ENCODE results near the gene DNAJC3.
"Not testable (repeated sequence)": the region's sequence is repeated elsewhere in the genome, so short reads cannot be mapped to it uniquely, and the experiment has no call there.

The DNAJC3 gene

DNA sequence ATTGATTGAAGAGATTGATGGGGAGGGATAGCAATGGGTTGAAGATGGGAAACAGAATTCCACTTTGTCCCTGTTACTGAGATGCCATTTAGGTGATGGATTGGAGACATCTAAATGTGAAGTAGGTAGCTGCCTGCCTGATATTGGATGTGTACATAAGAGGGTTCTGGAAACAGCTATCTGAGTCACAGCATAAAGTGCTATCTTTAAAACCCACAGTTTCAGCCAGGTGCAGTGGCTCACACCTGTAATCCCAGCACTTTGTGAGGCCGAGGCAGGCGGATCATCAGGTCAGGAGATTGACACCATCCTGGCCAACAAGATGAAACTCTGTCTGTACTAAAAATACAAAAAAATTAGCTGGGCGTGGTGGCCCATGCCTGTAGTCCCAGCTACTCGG is 72.6 kb downstream of the DNAJC3 start:
- TF ChIP-seq, protein P1, sequence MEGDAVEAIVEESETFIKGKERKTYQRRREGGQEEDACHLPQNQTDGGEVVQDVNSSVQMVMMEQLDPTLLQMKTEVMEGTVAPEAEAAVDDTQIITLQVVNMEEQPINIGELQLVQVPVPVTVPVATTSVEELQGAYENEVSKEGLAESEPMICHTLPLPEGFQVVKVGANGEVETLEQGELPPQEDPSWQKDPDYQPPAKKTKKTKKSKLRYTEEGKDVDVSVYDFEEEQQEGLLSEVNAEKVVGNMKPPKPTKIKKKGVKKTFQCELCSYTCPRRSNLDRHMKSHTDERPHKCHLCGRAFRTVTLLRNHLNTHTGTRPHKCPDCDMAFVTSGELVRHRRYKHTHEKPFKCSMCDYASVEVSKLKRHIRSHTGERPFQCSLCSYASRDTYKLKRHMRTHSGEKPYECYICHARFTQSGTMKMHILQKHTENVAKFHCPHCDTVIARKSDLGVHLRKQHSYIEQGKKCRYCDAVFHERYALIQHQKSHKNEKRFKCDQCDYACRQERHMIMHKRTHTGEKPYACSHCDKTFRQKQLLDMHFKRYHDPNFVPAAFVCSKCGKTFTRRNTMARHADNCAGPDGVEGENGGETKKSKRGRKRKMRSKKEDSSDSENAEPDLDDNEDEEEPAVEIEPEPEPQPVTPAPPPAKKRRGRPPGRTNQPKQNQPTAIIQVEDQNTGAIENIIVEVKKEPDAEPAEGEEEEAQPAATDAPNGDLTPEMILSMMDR (IDR thresholded peaks at IDR 0.05; ENCODE audit: insufficient read depth, low read depth, low read length, missing control alignments) = no peak
- no peak for DNase-seq (ENCODE audit: low read depth)
- no peak overlapping the region for H3K4me3 ChIP-seq (ENCODE audit: low read length)

DNA sequence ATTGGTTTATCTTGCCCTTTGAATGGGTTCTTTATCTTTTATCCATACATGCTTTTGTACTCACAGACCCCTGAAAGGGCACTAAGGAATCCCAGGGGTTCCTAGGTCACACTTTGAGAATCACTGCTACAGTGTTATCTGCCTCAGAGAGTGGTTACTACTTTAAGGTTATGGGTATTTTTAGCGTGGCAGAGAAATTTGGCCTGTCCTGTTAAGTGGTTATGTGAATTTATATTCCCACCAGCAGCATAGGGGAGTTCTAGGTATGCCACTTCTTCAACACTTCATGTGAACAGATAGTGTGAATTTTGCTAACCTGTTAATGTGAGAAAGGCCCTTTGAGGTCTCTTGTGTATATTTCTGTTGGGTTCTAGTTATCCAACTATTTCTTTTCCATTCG is 75.7 kb downstream of the DNAJC3 start:
- DNase-seq (ENCODE audit: low read depth) = no peak
- H3K4me3 ChIP-seq (ENCODE audit: low read length) = no peak overlapping the region
- TF ChIP-seq, protein P1 (IDR thresholded peaks at IDR 0.05; ENCODE audit: insufficient read depth, low read depth, low read length, missing control alignments) = no peak

DNA sequence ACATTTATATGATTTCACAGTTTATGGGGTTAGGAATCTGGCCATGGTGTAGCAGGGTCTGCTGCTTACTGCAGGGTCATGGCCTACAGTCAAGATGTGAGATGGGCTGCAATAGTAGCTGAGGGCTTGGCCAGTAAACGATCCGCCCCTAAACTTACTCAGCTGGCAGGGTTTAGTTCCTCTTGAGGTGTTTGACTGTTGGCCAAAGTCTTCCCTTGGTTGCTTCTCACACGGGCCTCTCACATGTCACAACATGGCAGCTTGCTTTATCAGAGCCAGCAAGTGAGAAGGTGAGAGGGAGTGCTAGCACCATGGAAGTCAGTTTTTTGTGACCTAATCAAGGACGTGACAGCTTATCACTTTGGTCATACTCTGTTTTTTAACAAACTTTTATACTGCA is 77.1 kb downstream of the DNAJC3 start:
- TF ChIP-seq, protein P1 (IDR thresholded peaks at IDR 0.05; ENCODE audit: insufficient read depth, low read depth, low read length, missing control alignments) = no peak
- H3K4me3 ChIP-seq (ENCODE audit: low read length) = no peak overlapping the region
- peak; percentile 32 for DNase-seq (ENCODE audit: low read depth)

DNA sequence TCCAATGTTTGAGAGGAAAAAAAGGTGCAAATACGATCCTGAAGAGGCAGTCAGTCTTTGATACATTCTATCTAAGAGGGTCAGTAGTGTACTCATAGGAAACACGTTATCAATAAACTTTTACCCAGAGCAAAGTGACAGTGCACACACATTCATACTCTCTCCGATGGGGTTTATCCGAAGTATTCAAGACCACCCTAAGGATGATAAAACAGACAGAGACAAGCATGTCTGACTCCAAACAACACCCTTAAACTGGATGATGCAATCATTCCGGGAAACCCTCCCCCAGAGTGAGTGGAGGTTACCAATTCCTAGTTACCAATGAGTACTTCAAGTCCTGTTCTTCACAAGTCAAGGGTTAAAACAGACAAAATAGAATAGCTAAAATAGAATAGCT is 79.1 kb downstream of the DNAJC3 start:
- DNase-seq (ENCODE audit: low read depth) = no peak
- H3K4me3 ChIP-seq (ENCODE audit: low read length) = no peak overlapping the region
- TF ChIP-seq, protein P1 (IDR thresholded peaks at IDR 0.05; ENCODE audit: insufficient read depth, low read depth, low read length, missing control alignments) = no peak

DNA sequence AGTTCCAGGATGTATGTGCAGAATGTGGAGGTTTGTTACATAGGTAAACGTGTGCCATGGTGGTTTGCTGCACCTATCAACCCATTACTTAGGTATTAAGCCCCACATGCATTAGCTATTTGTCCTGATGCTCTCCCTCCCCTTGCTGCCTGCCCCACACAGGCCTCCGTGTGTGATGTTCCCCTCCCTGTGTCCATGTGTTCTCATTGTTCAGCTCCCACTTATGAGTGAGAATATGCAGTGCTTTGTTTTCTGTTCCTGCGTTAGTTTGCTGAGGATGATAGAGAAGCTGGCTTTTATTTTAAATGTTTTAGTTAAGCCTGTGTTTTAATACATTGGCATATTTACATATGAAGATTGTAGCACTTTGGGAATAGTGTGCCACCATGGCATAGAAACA is 85.7 kb downstream of the DNAJC3 start:
- not testable (repeated sequence) for DNase-seq (ENCODE audit: low read depth); H3K4me3 ChIP-seq (ENCODE audit: low read length)

DNA sequence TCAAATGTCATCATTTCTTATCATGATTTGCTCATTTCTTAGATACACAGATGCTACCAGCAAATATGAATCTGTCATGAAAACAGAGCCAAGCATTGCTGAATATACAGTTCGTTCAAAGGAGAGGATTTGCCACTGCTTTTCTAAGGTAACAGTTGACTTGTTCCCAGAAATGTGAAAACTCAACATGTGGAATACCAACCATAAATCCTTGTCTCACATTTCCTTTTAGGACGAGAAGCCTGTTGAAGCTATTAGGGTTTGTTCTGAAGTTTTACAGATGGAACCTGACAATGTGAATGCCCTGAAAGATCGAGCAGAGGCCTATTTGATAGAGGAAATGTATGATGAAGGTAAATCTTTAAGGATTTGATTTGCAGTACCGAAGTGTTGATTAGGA is 86.7 kb downstream of the DNAJC3 start:
- no peak for DNase-seq (ENCODE audit: low read depth)
- H3K4me3 ChIP-seq (ENCODE audit: low read length) = no peak overlapping the region
- TF ChIP-seq, protein P1 (IDR thresholded peaks at IDR 0.05; ENCODE audit: insufficient read depth, low read depth, low read length, missing control alignments) = no peak

DNA sequence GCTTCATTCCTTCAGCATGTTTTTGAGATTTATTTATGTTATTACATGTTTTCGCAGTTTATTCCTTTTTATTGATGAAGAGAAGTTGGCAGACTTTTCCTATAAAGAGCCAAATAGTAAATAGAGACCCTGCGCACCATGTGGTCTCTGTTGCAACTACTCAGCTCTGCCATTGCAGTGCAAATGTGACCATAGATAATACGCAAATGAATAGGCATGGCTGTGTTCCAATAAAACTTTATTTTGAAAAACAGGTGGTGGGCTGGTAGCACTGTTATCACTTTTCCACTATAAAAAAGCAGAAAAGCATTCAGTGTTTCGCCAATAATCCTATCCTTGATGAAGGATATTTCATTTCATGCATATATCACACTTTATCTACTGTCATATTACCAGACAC is 95.0 kb downstream of the DNAJC3 start:
- TF ChIP-seq, protein P1 (IDR thresholded peaks at IDR 0.05; ENCODE audit: insufficient read depth, low read depth, low read length, missing control alignments) = no peak
- no peak overlapping the region for H3K4me3 ChIP-seq (ENCODE audit: low read length)
- DNase-seq (ENCODE audit: low read depth) = no peak

DNA sequence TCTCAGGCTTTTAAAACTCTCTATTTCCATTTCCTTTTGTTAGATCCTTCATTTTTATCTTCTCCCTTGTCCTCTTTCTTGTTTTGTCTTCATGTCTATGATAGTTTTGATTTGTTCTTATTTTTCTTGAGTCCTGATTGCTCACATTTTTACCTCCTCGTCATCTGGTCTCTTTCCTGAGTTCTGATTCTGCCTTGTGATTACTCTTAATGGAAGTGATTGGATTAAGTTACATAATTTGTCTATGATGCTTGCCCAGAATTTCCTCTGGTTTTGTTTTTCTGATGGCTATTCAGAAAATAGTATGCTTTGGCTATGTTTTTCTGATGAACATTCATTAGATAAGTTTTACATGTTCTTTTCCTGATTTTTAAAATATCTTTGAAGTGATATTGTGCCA is 102.6 kb downstream of the DNAJC3 start:
- TF ChIP-seq, protein P1 (IDR thresholded peaks at IDR 0.05; ENCODE audit: insufficient read depth, low read depth, low read length, missing control alignments) = no peak
- DNase-seq (ENCODE audit: low read depth) = no peak

More for the DNA sequence above, 102.6 kb downstream of the DNAJC3 start:
- H3K4me3 ChIP-seq (ENCODE audit: low read length) = no peak overlapping the region

Data from epithelial cell of esophagus (primary cell).